Activated CD4-positive, alpha-beta memory T cell treated with anti-CD3 and anti-CD28 coated beads, Interleukin-2, amount 10 ng/mL, durations not matched to agents 7 days and 5 days (primary cell): ENCODE measurements around the gene USP12. TPM values are rescaled to one million over a fixed set of nuclear protein-coding genes. Genes with fewer than 3 reads are reported as not detected.
"Not testable (repeated sequence)": the region's sequence is repeated elsewhere in the genome, so short reads cannot be mapped to it uniquely, and the experiment has no call there.

ENCODE experiments used
- CTCF ChIA-PET: fragments of 350-600 bp; sonication (Branson Sonifier 250); formaldehyde crosslinking; loops from one replicate; lab custom pipeline; 2021; ENCODE audit warnings: antibody characterized with exemption, inconsistent platforms; lab: Charles Lee
- POLR2A ChIA-PET: fragments of 350-600 bp; sonication (Branson Sonifier 250); formaldehyde crosslinking; loops from one replicate; lab custom pipeline; 2021; ENCODE audit warnings: antibody characterized with exemption; lab: Charles Lee
- DNase-seq: peaks from one replicate; pipeline ENCODE4 v3.0.0-alpha.2; 2020
- H3K27ac Mint-ChIP-seq: one replicate; pipeline ENCODE4 v1.8.0; 2021; ENCODE audit warnings: mild to moderate bottlenecking, mixed read lengths
- H3K27me3 Mint-ChIP-seq: one replicate; pipeline ENCODE4 v1.8.0; 2021; ENCODE audit warnings: mixed read lengths
- H3K36me3 Mint-ChIP-seq: one replicate; pipeline ENCODE4 v1.8.0; 2021; ENCODE audit warnings: low read depth, mixed read lengths
- H3K4me1 Mint-ChIP-seq: one replicate; pipeline ENCODE4 v1.8.0; 2021; ENCODE audit warnings: mixed read lengths
- H3K4me3 Mint-ChIP-seq: one replicate; pipeline ENCODE4 v1.8.0; 2021; ENCODE audit warnings: mild to moderate bottlenecking, mixed read lengths
- H3K9me3 Mint-ChIP-seq: one replicate; pipeline ENCODE4 v1.8.0; 2021; ENCODE audit warnings: mixed read lengths
- total RNA-seq, 2 experiments: library from RNA; stranded (reverse); gene quantifications; one replicate each; pipeline ENCODE4 v1.2.3, GENCODE V29; 2021

The USP12 gene
- total RNA-seq, 2 experiments from 2014 or later, result 22.5 to 23.5 TPM

DNA sequence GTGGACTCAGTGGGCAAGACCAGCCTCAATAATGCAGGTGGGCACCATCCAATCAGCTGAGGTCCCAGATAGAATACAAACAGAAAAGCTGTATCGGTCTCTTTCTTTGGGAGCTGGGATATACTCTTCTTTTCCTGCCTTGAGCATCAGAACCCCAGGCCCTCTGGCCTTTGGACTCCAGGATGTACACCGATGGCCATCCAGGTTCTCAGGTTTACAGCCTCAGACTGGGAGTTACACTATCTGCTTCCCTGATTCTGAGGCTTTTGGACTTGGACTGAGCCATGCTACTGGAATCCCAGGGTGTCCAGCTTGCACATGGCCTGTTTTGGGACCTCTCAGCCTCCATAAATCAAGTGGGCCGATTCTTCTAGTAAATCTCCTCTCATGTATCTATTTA lies 27.6 kb upstream of the USP12 start:
- H3K9me3 Mint-ChIP-seq, result no peaks in the 10 kb centered on the region
- no peaks in the 10 kb centered on the region for H3K27me3 Mint-ChIP-seq
- no peak overlapping the region for H3K27ac Mint-ChIP-seq
- H3K4me1 Mint-ChIP-seq, result peaks cover 29% of the 10 kb centered on the region
- ChIA-PET CTCF (no interaction called here), POLR2A (no interaction called here)
- H3K4me3 Mint-ChIP-seq, result no peak overlapping the region
- DNase-seq, result no peak
- peaks cover 5% of the 10 kb centered on the region for H3K36me3 Mint-ChIP-seq

DNA sequence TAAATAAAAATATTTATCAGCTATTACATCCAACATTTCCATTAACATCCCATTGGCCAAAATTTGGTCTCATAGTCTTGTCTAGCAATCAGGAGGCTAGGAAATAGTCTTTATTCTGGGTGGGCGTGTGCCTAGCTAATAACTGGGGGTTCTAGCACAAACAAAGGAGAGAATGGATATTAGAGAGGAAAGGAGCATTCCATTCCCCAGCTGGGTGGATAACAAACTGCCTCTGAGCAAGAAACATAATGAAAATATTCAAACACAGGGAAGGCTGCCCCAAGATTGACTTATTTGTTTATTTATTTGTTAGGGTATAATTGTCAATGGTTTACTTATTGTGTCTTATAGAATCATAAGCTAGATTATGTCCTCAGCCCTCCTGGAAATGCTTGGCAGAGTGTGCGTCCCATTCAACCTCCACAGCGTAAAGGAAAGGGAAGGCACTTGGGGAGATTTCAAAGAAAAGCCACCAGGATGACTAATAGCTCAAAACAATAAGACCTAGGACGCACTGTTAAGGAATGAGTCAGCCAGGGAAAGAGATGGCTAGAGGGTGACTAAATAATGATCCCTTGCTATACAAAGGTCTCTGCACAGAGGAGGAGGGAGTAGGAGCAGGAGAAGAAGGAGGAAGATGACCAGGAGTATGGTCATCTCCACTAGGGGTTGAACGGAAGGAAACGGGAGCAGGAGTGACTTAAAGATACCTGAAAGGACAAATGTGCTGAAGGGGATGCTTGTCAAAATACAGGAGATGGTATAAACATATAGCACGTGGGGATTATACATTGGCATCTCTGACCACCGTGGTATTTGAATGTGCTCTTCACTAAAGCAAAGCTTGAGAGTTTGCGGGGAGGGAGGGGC lies 23.5 kb upstream of the USP12 start:
- no peaks in the 10 kb centered on the region for H3K9me3 Mint-ChIP-seq
- H3K4me1 Mint-ChIP-seq, result peaks cover 30% of the 10 kb centered on the region
- DNase-seq, result peak; percentile 22
- H3K4me3 Mint-ChIP-seq, result no peak overlapping the region
- POLR2A ChIA-PET, result interaction anchor here (0.5 to 1.5 kb wide), 2 partner anchors 12 to 1887 kb away, joined by 3 read pairs; no protein-coding TSS in a partner anchor
- CTCF ChIA-PET, result interaction anchor here (0.6 to 1.1 kb wide), 4 partner anchors 20 to 210 kb away, joined by 3 to 5 read pairs (median 3); no protein-coding TSS in a partner anchor
- peaks cover 5% of the 10 kb centered on the region for H3K36me3 Mint-ChIP-seq
- no peak overlapping the region for H3K27ac Mint-ChIP-seq
- H3K27me3 Mint-ChIP-seq, result no peaks in the 10 kb centered on the region

DNA sequence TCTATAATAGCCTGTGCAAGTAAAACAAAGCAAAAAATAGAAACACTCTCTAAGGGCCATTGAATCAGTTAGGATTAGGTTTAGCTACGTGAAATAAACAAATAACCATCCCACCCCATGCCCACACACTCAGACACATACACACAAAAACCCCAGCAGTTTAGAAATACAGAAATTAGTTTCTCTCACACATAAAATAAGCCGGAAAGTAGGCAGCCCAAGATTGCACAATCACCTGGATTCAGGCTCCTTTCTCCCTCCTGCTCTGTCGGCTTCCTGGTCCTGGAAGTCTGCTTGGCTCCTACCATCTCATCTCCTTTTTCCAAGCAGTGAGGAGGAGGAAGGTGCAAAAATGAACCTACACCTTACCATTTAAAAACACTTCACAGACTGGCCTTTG lies 22.6 kb upstream of the USP12 start:
- Mint-ChIP-seq H3K9me3 (no peaks in the 10 kb centered on the region), H3K27ac (no peak overlapping the region), H3K36me3 (peaks cover 5% of the 10 kb centered on the region), H3K4me1 (peaks cover 26% of the 10 kb centered on the region), H3K27me3 (no peaks in the 10 kb centered on the region), H3K4me3 (no peak overlapping the region)
- CTCF ChIA-PET, result interaction anchor here (0.6 to 1.1 kb wide), 3 partner anchors 79 to 209 kb away, joined by 3 to 7 read pairs (median 3); no protein-coding TSS in a partner anchor
- DNase-seq, result no peak
- POLR2A ChIA-PET, result no interaction called here

DNA sequence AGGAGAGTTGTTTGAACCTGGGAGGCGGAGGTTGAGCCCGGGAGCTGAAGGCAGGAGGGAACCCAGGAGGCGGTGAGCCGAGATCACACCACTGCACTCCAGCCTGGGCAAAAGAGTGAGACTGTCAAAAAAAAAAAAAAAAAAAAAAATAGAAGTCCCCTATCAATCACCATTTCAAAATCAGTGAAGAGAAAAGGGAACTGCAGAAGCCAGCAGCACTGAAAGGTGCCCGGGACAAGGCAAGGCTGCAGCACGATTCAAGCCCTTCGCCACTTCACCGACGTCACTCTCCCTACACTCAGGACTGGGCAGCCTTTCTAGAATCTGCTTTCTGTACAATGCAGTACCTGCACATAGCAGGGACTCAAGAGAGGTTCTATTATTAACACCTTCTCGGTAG lies 21.9 kb upstream of the USP12 start:
- POLR2A ChIA-PET, result no interaction called here
- DNase-seq, result no peak

DNA sequence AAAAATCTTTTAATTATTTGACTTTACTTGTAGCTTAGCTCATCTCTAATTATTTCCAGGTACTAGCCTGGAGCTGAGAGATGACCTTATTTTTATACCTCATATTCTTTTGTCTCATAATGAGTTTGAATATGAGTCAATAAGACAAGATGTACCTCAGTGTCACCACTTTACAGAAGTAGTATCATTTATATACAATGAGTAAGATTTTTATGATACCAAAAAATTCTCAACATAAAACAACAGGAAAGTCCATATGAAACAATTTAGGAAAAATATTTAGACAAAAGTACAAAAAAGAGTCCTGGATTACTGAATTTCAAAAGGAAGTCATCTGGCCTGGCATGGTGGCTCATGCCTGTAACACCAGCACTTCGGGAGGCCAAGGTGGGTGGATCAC lies 21.4 kb upstream of the USP12 start:
- no peaks in the 10 kb centered on the region for H3K9me3 Mint-ChIP-seq
- no peak for DNase-seq
- POLR2A ChIA-PET, result no interaction called here
- peaks cover 3% of the 10 kb centered on the region for H3K36me3 Mint-ChIP-seq
- peaks cover 26% of the 10 kb centered on the region for H3K4me1 Mint-ChIP-seq
- H3K27me3 Mint-ChIP-seq, result no peaks in the 10 kb centered on the region
- no peak overlapping the region for H3K4me3 Mint-ChIP-seq
- CTCF ChIA-PET, result no interaction called here
- no peak overlapping the region for H3K27ac Mint-ChIP-seq

More for the DNA sequence above, 21.9 kb upstream of the USP12 start:
- no peak overlapping the region for H3K27ac Mint-ChIP-seq
- peaks cover 26% of the 10 kb centered on the region for H3K4me1 Mint-ChIP-seq
- H3K36me3 Mint-ChIP-seq, result peaks cover 5% of the 10 kb centered on the region
- H3K9me3 Mint-ChIP-seq, result no peaks in the 10 kb centered on the region
- CTCF ChIA-PET, result interaction anchor here (0.6 kb wide), 1 partner anchor 80 kb away, joined by 7 read pairs; no protein-coding TSS in a partner anchor
- H3K4me3 Mint-ChIP-seq, result no peak overlapping the region
- no peaks in the 10 kb centered on the region for H3K27me3 Mint-ChIP-seq

DNA sequence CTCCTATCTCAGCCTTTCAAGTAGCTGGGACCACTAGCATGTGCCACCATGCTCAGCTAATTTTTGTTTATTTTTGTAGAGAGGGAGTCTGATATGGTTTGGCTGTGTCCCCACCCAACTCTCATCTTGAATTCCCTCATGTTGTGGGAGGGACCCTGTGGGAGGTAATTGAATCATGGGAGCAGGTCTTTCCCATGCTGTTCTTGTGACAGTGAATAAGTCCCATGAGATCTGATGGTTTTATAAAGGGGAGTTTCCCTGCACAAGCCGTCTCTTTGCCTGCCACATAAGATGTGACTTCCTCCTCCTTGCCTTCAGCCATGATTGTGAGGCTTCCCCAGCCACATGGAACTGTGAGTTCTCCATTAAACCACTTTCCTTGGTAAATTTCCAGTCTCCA lies 20.8 kb upstream of the USP12 start:
- POLR2A ChIA-PET, H3K4me3 Mint-ChIP-seq, H3K36me3 Mint-ChIP-seq, DNase-seq, H3K27ac Mint-ChIP-seq, CTCF ChIA-PET, H3K27me3 Mint-ChIP-seq, H3K9me3 Mint-ChIP-seq: not testable (repeated sequence)
- peaks cover 26% of the 10 kb centered on the region for H3K4me1 Mint-ChIP-seq

DNA sequence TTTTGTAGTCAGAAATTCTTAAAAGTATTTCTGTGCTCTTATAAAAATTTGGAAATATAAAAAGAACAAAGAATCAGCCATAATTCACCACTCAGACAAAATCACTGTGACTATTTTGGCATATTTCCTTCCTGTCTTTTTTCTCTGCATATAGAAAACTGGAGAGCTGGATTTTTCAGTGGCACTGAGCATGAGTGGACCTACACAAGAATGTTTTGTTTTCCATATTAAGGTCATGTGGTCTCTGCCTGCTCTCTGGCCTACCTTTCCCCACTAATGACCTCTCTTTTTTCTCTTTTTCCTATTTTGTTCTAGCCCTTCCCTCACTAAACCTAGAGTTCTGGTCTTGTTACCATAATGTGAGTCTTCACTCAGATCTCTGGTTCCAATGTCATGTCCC lies 17.6 kb upstream of the USP12 start:
- Mint-ChIP-seq H3K27ac (no peak overlapping the region), H3K36me3 (no peaks in the 10 kb centered on the region), H3K4me1 (peaks cover 8% of the 10 kb centered on the region), H3K27me3 (peaks cover 2% of the 10 kb centered on the region), H3K4me3 (no peak overlapping the region), H3K9me3 (no peaks in the 10 kb centered on the region)
- ChIA-PET POLR2A (no interaction called here), CTCF (no interaction called here)
- DNase-seq, result no peak

DNA sequence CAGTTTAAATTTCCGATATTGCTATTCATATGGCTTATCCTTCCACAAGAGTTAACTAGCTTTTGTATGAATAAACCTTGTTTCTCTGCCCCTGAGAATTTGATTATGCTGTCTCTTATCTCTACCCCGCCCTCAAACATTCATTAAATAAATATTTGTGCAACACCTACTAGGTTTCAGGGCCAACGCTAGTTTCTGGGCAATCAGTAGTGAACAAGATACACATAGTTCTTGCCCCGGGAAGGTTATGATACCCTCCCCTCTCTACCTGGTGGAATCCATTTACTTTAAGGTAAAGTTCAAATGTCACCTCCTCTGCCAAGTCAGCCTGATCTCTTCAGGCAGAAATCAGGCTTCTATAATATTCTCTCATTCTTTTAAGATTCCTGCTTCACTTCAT lies 16.6 kb upstream of the USP12 start:
- Mint-ChIP-seq H3K27me3 (peaks cover 2% of the 10 kb centered on the region), H3K27ac (no peak overlapping the region), H3K4me3 (no peak overlapping the region), H3K36me3 (no peaks in the 10 kb centered on the region), H3K9me3 (no peaks in the 10 kb centered on the region), H3K4me1 (peaks cover 4% of the 10 kb centered on the region)
- no peak for DNase-seq
- ChIA-PET POLR2A (no interaction called here), CTCF (interaction anchor here (0.7 kb wide), 1 partner anchor 512 kb away, joined by 3 read pairs; no protein-coding TSS in a partner anchor)

DNA sequence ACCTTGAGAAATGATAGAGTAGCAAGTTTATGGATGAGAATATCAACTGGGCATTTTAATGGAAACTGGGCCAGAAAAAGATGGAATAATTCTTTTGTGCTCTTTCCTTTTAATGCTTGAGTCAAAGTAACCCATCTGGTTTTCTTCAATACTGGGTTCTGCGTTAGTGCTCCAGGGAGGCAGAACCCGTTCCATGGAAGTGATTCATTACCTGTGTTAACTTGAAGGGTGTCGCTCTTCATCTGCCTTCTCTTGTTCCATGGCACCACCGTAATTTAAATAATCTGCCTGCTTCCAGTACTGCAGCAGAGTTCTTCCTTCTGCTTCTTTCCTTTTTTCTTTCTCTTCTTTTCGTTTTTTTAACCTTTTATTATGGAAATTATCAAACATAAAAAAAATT lies 14.7 kb upstream of the USP12 start:
- CTCF ChIA-PET, result no interaction called here
- Mint-ChIP-seq H3K4me3 (no peak overlapping the region), H3K4me1 (no peaks in the 10 kb centered on the region), H3K9me3 (no peaks in the 10 kb centered on the region), H3K27me3 (peaks cover 2% of the 10 kb centered on the region), H3K36me3 (no peaks in the 10 kb centered on the region), H3K27ac (no peak overlapping the region)
- POLR2A ChIA-PET, result no interaction called here
- no peak for DNase-seq

DNA sequence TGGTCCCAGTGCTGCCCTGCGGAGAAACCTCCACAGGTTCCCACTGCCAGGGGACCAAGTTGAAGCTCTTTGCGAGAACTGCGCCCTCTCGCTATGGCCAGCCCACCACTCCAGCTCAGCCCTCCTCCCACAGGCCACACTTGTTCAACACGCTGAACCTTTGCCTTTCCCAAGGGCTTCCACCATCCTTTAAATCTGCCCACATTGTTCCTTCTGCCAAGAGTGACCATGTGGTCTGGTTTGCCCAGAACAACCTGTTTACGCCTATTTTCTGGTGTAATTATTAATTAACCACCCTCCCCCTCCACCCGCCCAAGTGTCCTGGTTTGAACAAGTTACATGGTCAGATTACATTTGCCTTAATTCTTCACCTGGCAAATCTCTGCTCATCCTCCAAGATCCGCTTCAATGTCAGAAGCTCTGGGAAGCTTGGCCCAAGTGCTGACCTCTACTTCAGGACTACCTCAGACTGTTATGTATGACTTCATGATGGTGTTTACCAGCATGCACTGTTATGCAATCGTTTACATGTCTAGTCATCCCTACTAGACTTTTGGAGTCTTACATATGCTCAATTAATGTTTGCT lies 12.0 kb upstream of the USP12 start:
- no peaks in the 10 kb centered on the region for H3K36me3 Mint-ChIP-seq

DNA sequence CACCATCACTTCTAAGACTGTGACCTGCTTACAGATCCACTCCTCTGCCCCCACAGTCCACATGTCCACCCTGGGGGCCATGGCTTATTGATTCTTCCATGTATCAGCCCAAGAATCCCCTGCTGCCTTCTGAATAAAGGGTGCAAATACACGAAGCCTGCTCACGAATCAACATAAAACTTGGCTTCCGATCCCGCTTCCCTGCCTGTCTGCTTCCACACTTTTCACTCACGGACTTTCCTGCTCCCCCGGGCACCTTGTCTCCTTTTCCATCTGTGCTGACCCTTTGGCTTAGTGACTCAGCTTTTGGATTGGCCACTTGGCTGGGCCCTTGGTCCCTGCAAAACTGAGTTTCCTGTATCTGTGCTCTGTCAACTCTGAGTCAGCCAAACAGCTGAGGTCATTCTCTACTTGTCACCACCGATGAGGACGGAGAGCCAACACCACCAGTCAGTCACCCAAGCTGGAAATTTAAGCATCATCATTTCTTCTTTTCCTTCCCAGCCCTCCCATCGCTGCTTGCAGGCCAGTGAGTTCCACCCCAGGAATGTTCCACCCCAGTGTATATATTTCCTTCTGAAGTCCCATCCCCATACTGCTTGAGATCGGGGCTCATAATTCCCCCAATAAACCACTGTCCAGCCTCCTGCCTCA lies 11.4 kb upstream of the USP12 start:
- no peak for DNase-seq
- H3K27ac Mint-ChIP-seq, result no peak overlapping the region
- POLR2A ChIA-PET, result no interaction called here
- H3K4me1 Mint-ChIP-seq, result no peaks in the 10 kb centered on the region
- H3K4me3 Mint-ChIP-seq, result no peak overlapping the region
- H3K9me3 Mint-ChIP-seq, result no peaks in the 10 kb centered on the region
- CTCF ChIA-PET, result no interaction called here
- H3K27me3 Mint-ChIP-seq, result peaks cover 5% of the 10 kb centered on the region
- H3K36me3 Mint-ChIP-seq, result no peaks in the 10 kb centered on the region

More for the DNA sequence above, 12.0 kb upstream of the USP12 start:
- no peak overlapping the region for H3K27ac Mint-ChIP-seq
- no peaks in the 10 kb centered on the region for H3K9me3 Mint-ChIP-seq
- ChIA-PET CTCF (interaction anchor here (0.7 kb wide), 1 partner anchor 179 kb away, joined by 3 read pairs; no protein-coding TSS in a partner anchor), POLR2A (no interaction called here)
- H3K4me1 Mint-ChIP-seq, result no peaks in the 10 kb centered on the region
- DNase-seq, result no peak
- peaks cover 5% of the 10 kb centered on the region for H3K27me3 Mint-ChIP-seq
- no peak overlapping the region for H3K4me3 Mint-ChIP-seq

DNA sequence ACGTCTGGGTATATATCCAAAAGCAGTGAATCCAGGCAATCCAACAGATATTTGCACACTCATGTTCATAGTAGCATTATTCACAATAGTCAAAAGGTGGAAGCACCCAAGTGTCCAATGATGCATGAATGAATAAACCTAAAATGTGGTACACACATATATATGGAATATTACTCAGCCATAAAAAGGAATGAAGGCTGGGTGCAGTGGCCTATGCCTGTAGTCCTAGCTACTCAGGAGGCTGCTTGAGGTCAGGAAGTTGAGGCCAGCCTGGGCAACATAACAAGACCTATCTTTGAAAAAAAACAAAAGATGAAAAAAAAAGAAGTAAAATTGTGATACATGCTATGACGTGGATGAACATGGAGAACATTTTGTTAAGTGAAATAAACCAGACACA lies 10.4 kb upstream of the USP12 start:
- peaks cover 3% of the 10 kb centered on the region for H3K27me3 Mint-ChIP-seq
- H3K9me3 Mint-ChIP-seq, result no peaks in the 10 kb centered on the region
- no peaks in the 10 kb centered on the region for H3K36me3 Mint-ChIP-seq
- H3K27ac Mint-ChIP-seq, result no peak overlapping the region
- POLR2A ChIA-PET, result no interaction called here
- CTCF ChIA-PET, result no interaction called here
- no peaks in the 10 kb centered on the region for H3K4me1 Mint-ChIP-seq
- no peak overlapping the region for H3K4me3 Mint-ChIP-seq
- DNase-seq, result no peak

DNA sequence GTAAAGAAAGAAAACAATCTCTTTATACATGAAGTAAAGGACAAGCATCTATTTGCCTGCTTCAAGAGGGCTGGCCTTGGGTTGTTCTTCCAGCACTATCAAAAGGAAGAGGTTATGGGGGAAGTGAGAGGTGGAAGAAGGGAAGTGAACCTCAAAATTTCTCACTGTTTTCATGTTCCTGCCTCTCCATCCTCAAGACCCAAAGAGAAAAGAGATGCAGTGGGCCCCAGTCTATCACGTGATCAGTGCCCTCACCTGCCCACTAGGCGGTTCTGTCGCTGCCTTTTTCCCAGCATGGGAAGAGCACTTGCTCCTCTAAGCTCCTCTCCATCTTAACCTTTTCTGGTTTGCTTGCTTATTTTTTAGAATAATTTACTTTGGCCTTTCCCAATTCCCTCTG lies 6.2 kb upstream of the USP12 start:
- POLR2A ChIA-PET, result no interaction called here
- Mint-ChIP-seq H3K4me1 (peaks cover 7% of the 10 kb centered on the region), H3K4me3 (no peak overlapping the region), H3K9me3 (no peaks in the 10 kb centered on the region), H3K36me3 (no peaks in the 10 kb centered on the region), H3K27ac (no peak overlapping the region), H3K27me3 (peaks cover 3% of the 10 kb centered on the region)
- no peak for DNase-seq
- CTCF ChIA-PET, result no interaction called here
